SU-DHL-6 (cell line): ENCODE results near the gene ZDHHC7.

Source experiments
- H2AFZ ChIP-seq: fragments of 200-600 bp; sonication (generic); 2 replicates; pipeline ENCODE4 v1.6.1; 2014; ENCODE audit warnings: low read depth, mild to moderate bottlenecking, moderate library complexity, mixed read lengths, antibody characterized with exemption, low read length; ENCODE audit not compliant: severe bottlenecking
- H3F3A ChIP-seq: fragments of 200-600 bp; shearing (Covaris generic); 2 replicates; pipeline ENCODE4 v1.6.0; 2016; ENCODE audit warnings: antibody characterized with exemption, mild to moderate bottlenecking; ENCODE audit not compliant: insufficient read depth
- H3K27ac ChIP-seq: fragments of 200-600 bp; sonication (generic); 2 replicates; pipeline ENCODE4 v1.5.1; 2016; ENCODE audit warnings: low read depth, mild to moderate bottlenecking, low read length, moderate library complexity, mixed read lengths
- H3K27me3 ChIP-seq: fragments of 200-600 bp; sonication (generic), shearing (Covaris generic); 2 replicates; pipeline ENCODE4 v1.6.0; 2014; ENCODE audit warnings: mild to moderate bottlenecking, low read length
- H3K36me3 ChIP-seq: fragments of 200-600 bp; sonication (generic); 2 replicates; pipeline ENCODE4 v1.6.1; 2014; ENCODE audit warnings: mild to moderate bottlenecking, low read length, mixed read lengths
- H3K4me2 ChIP-seq: fragments of 300-600, 200-600 bp; shearing (Covaris generic), sonication (generic); 2 replicates; pipeline ENCODE4 v1.6.0; 2014; ENCODE audit warnings: low read length, low read depth, mild to moderate bottlenecking; ENCODE audit not compliant: poor library complexity, severe bottlenecking
- H3K4me3 ChIP-seq: fragments of 200-600 bp; sonication (generic); 2 replicates; pipeline ENCODE4 v1.5.1; 2014; ENCODE audit warnings: antibody characterized with exemption, low read length, mild to moderate bottlenecking, mixed read lengths; ENCODE audit not compliant: insufficient read depth, poor library complexity, severe bottlenecking
- H3K79me2 ChIP-seq: fragments of 200-600 bp; sonication (generic); 2 replicates; pipeline ENCODE4 v1.6.1; 2014; ENCODE audit warnings: mild to moderate bottlenecking, low read length, moderate library complexity; ENCODE audit not compliant: insufficient read depth
- H3K9ac ChIP-seq: fragments of 200-600 bp; sonication (generic); 2 replicates; pipeline ENCODE4 v1.7.0; 2014; ENCODE audit warnings: mild to moderate bottlenecking, low read length
- H3K9me2 ChIP-seq: fragments of 200-600 bp; sonication (generic); replicated peaks from 2 replicates; pipeline ENCODE4 v1.6.1; 2014; ENCODE audit warnings: low read length; ENCODE audit not compliant: insufficient read depth
- H3K9me3 ChIP-seq: fragments of 200-600 bp; sonication (generic); 2 replicates; pipeline ENCODE4 v1.6.1; 2014; ENCODE audit warnings: low read length, mixed read lengths; ENCODE audit not compliant: insufficient read depth
- H4K20me1 ChIP-seq: fragments of 200-600 bp; sonication (generic); 2 replicates; pipeline ENCODE4 v1.6.1; 2014; ENCODE audit warnings: low read depth, mild to moderate bottlenecking, antibody characterized with exemption, low read length, moderate library complexity, mixed read lengths
- EZH2phosphoT487 ChIP-seq: fragments of 200-600 bp; sonication (generic), shearing (Covaris generic); conservative IDR thresholded peaks from 2 replicates; pipeline ENCODE4 v1.6.1; 2018; ENCODE audit warnings: mild to moderate bottlenecking, antibody characterized with exemption, low read length, moderate library complexity, mixed read lengths
- TF ChIP-seq, protein P1 (sequence below): fragments of 200-600 bp; sonication (generic); IDR thresholded peaks from one replicate; pipeline ENCODE4 v1.5.1; 2017; ENCODE audit warnings: antibody characterized with exemption, mild to moderate bottlenecking, low read length, moderate library complexity; ENCODE audit not compliant: insufficient read depth, poor library complexity, severe bottlenecking

Gene ZDHHC7

DNA sequence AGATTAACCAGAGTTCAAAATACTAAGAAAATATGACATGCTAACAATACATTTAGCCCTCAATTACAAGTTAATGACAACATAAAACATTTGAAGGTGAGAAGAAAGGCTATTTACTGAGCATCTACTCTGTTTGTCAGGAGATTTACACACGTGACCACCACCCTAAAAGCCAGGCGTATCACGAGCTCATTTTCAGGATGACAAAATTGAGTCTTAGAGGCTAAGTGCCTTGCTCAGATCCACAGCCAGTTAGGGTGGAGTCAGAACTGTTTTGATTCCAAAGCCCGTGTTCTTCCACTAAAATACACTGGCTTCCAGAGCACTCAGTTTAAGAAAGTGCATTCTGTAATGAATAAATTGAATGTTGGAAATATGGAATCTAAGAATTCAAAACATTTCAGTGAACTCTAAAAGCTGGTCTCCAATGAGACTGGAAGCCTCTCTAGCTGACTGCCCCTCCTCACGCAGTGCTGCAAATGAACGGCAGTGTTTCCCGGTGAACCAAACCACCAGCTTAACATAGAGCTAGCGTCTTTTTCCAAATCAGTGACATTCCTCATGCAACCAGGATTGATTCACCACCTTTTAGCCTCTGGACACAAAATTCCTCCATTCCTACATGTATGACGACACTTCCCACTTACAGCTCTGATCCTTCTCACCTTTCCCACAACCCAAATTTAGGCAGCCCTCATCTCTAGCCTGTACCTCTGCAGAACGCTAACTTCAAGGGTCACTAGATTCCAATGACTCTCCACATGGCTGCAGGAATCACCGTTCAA, 5.9 kb downstream of the ZDHHC7 start:
- Histone ChIP-seq H3K9ac (no peak overlapping the region), H3K36me3 (no peaks in the 10 kb centered on the region), H3F3A (no peaks in the 10 kb centered on the region), H3K9me2 (no peaks in the 10 kb centered on the region), H3K27me3 (no peaks in the 10 kb centered on the region), H3K9me3 (no peaks in the 10 kb centered on the region), H3K4me2 (no peak overlapping the region), H4K20me1 (no peaks in the 10 kb centered on the region), H3K4me3 (no peak overlapping the region), H3K27ac (no peak overlapping the region), H2AFZ (no peak overlapping the region), H3K79me2 (peaks cover 89% of the 10 kb centered on the region)
- TF ChIP-seq EZH2phosphoT487: no peak
- TF ChIP-seq, protein P1, sequence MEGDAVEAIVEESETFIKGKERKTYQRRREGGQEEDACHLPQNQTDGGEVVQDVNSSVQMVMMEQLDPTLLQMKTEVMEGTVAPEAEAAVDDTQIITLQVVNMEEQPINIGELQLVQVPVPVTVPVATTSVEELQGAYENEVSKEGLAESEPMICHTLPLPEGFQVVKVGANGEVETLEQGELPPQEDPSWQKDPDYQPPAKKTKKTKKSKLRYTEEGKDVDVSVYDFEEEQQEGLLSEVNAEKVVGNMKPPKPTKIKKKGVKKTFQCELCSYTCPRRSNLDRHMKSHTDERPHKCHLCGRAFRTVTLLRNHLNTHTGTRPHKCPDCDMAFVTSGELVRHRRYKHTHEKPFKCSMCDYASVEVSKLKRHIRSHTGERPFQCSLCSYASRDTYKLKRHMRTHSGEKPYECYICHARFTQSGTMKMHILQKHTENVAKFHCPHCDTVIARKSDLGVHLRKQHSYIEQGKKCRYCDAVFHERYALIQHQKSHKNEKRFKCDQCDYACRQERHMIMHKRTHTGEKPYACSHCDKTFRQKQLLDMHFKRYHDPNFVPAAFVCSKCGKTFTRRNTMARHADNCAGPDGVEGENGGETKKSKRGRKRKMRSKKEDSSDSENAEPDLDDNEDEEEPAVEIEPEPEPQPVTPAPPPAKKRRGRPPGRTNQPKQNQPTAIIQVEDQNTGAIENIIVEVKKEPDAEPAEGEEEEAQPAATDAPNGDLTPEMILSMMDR: no peak

DNA sequence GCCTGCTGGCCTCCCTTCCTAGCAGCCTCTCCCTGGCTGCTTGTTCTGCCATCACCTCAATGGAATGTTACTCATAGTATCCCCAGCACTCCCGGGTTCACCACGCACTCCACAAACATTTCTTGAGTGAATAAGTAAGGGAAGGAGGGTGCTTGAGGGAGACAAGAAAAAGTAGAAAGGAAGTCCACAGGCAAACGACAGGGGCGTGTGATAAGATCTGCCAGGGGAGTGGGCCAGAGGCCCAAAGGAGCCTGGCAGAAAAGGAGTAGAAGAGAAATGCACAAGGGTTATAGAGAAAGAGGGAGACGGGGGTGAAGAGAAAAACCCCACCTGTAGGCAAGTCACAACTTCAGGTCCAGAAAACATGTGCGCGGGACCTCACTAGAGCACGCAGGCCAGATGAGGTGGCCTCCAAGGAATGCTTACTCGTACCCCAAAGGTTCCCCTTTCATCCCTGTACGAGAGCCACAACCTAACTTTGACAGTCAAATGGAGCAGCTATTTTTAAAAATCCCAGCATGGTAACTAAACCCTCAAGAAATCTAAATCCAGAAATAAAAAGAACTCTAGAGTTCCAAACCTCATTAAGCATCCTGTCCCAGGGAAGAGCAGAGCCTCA, 6.6 kb downstream of the ZDHHC7 start:
- Histone ChIP-seq H3K9me2 (no peaks in the 10 kb centered on the region), H2AFZ (no peak overlapping the region), H3K79me2 (peaks cover 85% of the 10 kb centered on the region), H3K4me3 (no peak overlapping the region), H3K9me3 (no peaks in the 10 kb centered on the region), H3K9ac (no peak overlapping the region), H3K27ac (no peak overlapping the region), H3K27me3 (no peaks in the 10 kb centered on the region), H3K4me2 (no peak overlapping the region), H3F3A (no peaks in the 10 kb centered on the region), H3K36me3 (no peaks in the 10 kb centered on the region), H4K20me1 (no peaks in the 10 kb centered on the region)
- TF ChIP-seq, protein P1: no peak
- no peak for TF ChIP-seq EZH2phosphoT487

DNA sequence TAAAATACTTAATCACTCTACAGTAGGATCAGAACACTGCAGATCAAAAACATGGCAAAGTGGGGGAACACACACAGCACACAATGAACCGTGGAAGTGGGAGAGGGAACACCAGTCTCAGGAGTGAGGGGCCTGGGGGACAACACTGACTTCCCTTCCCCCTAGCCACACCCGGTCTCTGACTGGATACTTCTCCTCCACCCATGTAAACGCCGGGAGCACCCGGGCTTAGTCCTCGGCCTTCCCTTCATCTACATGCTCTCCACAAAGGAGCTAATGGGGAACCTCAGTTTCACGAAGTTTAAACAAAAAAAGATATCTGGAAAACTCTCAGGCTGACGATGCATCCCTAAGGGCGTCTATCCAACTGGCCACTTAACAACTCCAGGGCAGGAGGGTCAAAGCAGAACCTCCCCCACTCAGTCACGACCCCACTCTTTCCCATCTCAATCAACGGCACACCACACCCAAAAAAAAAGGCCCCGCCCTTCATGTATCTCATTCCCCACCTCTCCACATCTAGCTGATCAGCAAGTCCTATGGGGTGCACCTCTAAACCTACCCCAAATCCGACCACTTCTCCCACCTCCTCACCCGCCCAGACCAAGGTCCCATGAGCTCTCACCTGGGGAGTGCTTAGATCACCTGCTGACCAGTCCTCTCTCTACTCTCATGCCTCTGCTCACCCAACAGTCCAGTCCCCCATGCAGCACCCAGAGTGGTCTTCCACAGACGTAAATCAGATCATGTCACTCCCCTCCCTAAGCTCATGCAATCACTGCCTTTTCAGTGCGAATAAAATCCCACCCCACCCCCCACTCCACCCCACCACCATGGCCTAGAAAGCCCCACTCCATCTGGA, 7.4 kb downstream of the ZDHHC7 start:
- Histone ChIP-seq H3K9me2 (no peaks in the 10 kb centered on the region), H3F3A (no peaks in the 10 kb centered on the region), H3K9ac (no peak overlapping the region), H4K20me1 (no peaks in the 10 kb centered on the region), H3K4me2 (no peak overlapping the region), H3K9me3 (no peaks in the 10 kb centered on the region), H2AFZ (no peak overlapping the region), H3K79me2 (peaks cover 84% of the 10 kb centered on the region), H3K27ac (no peak overlapping the region), H3K27me3 (no peaks in the 10 kb centered on the region), H3K36me3 (no peaks in the 10 kb centered on the region), H3K4me3 (no peak overlapping the region)
- TF ChIP-seq EZH2phosphoT487: no peak
- TF ChIP-seq, protein P1: no peak
